Fibroblast of villous mesenchyme (primary cell): ENCODE results near the gene AGR2. TPM values are rescaled to one million over a fixed set of nuclear protein-coding genes. Genes with fewer than 3 reads are reported as not detected.
A peak's percentile ranks its signal among the peaks of the same experiment; 100 is the strongest.
"Not testable (repeated sequence)": the region's sequence is repeated elsewhere in the genome, so short reads cannot be mapped to it uniquely, and the experiment has no call there.

Experiments used
- DNase-seq: peaks from one replicate; pipeline ENCODE4 v3.0.0-alpha.2; 2010; ENCODE audit warnings: low read depth
- H3K4me3 ChIP-seq: 2 replicates; pipeline ENCODE4 v1.5.1; 2011; ENCODE audit warnings: low read depth, mild to moderate bottlenecking, low read length
- total RNA-seq: library from RNA; depleted of rRNA; stranded (reverse); fragments of >200 nt; gene quantifications from 2 replicates; pipeline ENCODE4 v1.2.3, GENCODE V29; 2012
- TF ChIP-seq, protein P1 (sequence below): IDR thresholded peaks from 2 replicates; pipeline ENCODE4 v1.5.1; 2012; ENCODE audit warnings: low read depth, mild to moderate bottlenecking, low read length; ENCODE audit not compliant: insufficient read depth

Gene AGR2
- total RNA-seq, 1 donor, result not detected

- DNase-seq, result peak; percentile 21
- H3K4me3 ChIP-seq, result peak overlapping the region; percentile 12
- TF ChIP-seq, protein P1, sequence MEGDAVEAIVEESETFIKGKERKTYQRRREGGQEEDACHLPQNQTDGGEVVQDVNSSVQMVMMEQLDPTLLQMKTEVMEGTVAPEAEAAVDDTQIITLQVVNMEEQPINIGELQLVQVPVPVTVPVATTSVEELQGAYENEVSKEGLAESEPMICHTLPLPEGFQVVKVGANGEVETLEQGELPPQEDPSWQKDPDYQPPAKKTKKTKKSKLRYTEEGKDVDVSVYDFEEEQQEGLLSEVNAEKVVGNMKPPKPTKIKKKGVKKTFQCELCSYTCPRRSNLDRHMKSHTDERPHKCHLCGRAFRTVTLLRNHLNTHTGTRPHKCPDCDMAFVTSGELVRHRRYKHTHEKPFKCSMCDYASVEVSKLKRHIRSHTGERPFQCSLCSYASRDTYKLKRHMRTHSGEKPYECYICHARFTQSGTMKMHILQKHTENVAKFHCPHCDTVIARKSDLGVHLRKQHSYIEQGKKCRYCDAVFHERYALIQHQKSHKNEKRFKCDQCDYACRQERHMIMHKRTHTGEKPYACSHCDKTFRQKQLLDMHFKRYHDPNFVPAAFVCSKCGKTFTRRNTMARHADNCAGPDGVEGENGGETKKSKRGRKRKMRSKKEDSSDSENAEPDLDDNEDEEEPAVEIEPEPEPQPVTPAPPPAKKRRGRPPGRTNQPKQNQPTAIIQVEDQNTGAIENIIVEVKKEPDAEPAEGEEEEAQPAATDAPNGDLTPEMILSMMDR, result no peak
Measured at GRCh38 chr7:16770657-16771329, 34.0 kb downstream of the AGR2 start.

GRCh38 chr7:16769994-16770393 lies 34.8 kb downstream of the AGR2 start:
- H3K4me3 ChIP-seq, DNase-seq: not testable (repeated sequence)

- no peak for DNase-seq
- TF ChIP-seq, protein P1, result no peak
- no peak overlapping the region for H3K4me3 ChIP-seq
Measured at GRCh38 chr7:16765436-16765859, 39.4 kb downstream of the AGR2 start.

- no peak overlapping the region for H3K4me3 ChIP-seq
- DNase-seq, result no peak
- TF ChIP-seq, protein P1, result no peak
Measured at GRCh38 chr7:16764942-16765341, 39.9 kb downstream of the AGR2 start.

DNA sequence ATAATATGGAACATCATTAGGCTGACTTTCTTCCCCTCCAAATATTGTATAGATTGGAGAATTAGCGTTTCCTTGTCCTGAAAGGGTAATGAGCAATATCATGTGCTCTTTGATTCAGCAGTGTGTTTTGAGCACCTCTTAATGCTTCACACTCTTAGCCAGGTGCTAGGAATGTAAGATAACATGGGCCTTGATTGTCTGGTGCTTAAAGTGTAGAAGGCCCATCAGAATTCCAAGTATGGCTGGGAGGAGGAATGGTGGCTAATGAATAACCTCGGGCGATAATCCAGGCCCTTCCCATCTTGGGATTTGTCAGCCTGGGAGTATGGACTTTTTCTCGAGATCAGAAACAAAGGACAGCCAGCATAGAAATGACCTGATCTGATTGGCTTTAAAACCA lies 42.6 kb downstream of the AGR2 start:
- TF ChIP-seq, protein P1, result no peak
- no peak overlapping the region for H3K4me3 ChIP-seq
- no peak for DNase-seq

GRCh38 chr7:16759840-16760239 lies 45.0 kb downstream of the AGR2 start:
- no peak for DNase-seq
- no peak overlapping the region for H3K4me3 ChIP-seq
- TF ChIP-seq, protein P1, result no peak

GRCh38 chr7:16758631-16759611 lies 45.9 kb downstream of the AGR2 start:
- TF ChIP-seq, protein P1, result no peak
- DNase-seq, result no peak
- no peak overlapping the region for H3K4me3 ChIP-seq
